ENCODE data around the gene RMI1.

Gene RMI1

GRCh38 chr9:83969602-83970001 is 11.0 kb upstream of the RMI1 start:
- DNase-seq (ENCODE audit: low read depth) = no peak

DNA sequence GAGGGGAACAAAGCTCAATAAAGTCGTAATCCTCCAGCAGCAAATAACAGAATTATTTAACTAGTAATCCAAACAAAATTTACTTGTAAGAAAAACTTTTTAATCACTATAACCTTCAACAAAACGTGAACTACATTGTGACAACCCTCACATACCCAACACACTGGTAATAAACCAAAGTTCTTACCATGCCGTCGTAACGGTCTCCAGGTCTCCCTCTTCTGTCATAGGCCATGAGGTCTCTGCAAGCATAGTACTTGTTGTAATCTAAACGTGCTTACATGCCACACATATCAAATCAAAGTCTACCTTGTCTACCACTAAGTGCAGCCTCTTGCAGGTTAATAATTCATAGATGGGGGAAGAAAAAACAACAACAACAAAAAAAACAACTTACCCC is 9.1 kb upstream of the RMI1 start:
- DNase-seq (ENCODE audit: low read depth) = no peak

DNA sequence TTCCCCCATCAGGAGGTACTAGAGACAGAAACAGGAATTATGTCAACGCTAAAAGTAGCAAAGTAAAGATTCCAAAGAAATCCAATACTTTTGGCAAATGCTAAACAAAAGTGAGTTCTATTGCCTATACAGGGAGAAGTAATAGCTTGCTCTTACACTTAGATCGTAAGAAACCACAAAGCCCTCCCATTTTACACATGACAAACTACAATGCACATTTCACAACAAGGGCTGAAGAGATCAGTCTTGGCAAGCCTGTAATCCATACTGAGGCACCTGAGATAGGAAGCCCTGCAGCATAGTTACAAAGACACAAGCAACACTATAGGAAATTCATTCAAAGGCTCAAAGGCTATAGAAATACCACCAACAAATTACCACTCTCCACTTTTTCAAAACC is 8.3 kb upstream of the RMI1 start:
- DNase-seq (ENCODE audit: low read depth) = no peak

- DNase-seq (ENCODE audit: low read depth) = no peak
Observed at GRCh38 chr9:83975300-83975699, 5.3 kb upstream of the RMI1 start.

GRCh38 chr9:83976372-83976771 is 4.2 kb upstream of the RMI1 start:
- no peak for DNase-seq (ENCODE audit: low read depth)

- no peak for DNase-seq (ENCODE audit: low read depth)
Observed at GRCh38 chr9:83977196-83977595, 3.4 kb upstream of the RMI1 start.

- DNase-seq (ENCODE audit: low read depth) = peak; percentile 63
Observed at GRCh38 chr9:83978992-83979811, 1.4 kb upstream of the RMI1 start.

GRCh38 chr9:83979812-83980394 is 702 bp upstream of the RMI1 start, which contains the start of gene HNRNPK:
Gene HNRNPK (minus strand): TSS chr9:83980215. CDS start chr9:83978252, 1,963 bp downstream.
- peak; percentile 95 for DNase-seq (ENCODE audit: low read depth)

DNA sequence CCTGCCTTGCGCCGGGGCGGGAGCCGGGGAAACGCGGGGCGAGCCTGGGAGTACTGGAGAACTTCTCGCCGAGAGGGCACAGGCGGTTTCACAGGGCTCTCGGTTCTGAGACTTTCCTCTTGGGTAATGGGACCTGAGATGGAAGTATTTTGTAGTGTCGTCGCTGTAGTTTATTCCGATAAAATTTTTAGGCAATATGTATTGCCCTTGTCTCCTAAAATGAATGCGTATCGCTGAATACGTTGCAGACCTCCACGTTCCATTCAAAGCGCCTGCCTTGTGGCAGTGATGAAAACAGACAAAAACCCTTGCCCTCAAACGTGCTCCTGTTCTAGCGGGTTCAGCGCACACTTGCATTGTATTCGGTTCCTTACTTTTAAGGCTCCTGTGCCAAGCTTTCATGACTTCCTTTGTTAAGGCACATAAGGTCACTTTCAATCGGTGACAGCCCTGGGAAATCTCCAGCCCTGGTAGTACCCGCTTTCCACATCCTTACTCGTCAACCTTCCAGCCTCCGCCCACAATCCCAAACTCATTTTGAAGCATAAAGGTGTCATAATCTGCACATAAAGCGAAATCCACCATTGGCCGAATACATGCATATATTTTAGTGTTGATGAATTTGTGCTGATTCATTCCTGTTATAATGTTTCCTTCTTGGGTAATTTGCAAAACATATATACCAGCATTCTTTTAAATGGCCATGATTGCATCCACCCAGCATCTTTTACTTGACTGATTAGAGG is 694 bp downstream of the RMI1 start:
- no peak for DNase-seq (ENCODE audit: low read depth)

GRCh38 chr9:83986195-83986594 is 5.6 kb downstream of the RMI1 start:
- no peak for DNase-seq (ENCODE audit: low read depth)

- DNase-seq (ENCODE audit: low read depth) = no peak
Observed at GRCh38 chr9:83986765-83987401, 6.3 kb downstream of the RMI1 start.

DNA sequence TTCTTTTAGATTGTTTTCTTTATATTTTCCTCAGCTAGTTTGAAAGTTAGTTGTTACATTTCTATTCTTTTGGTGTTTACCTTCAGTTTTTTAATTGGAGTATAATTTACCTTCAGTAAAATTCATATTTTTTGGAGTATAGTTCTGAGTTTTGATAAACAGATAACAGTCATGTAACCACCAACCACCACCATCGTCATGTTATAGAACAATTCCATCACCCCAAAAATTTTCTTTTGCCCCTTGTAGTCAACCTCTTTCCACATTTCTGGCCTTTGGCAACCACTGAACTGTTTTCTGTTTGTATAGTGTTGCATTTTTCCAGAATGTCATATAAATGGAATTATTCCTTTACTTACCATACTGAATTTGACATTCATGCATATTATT is 6.8 kb downstream of the RMI1 start:
- no peak for DNase-seq (ENCODE audit: low read depth)

DNA sequence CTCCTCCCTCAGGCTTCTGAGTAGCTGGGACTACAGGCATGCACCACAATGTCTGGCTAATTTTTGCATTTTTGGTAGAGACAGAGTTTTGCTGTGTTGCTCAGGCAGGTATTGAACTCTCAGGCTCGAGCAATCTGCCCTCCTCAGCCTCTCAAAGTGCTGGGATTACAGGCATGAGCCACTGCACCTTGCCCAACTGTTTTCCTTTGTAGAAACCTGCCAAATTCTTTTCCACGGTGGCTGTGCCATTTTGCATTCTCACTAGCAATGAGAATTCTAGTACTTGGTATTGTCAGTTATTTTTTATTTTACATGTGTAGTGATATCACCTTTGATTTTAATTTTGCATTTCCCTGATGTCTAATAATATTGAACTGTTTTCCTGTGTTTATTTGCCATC is 7.8 kb downstream of the RMI1 start:
- no peak for DNase-seq (ENCODE audit: low read depth)

GRCh38 chr9:83991355-83991754 is 10.8 kb downstream of the RMI1 start:
- DNase-seq (ENCODE audit: low read depth) = no peak

DNA sequence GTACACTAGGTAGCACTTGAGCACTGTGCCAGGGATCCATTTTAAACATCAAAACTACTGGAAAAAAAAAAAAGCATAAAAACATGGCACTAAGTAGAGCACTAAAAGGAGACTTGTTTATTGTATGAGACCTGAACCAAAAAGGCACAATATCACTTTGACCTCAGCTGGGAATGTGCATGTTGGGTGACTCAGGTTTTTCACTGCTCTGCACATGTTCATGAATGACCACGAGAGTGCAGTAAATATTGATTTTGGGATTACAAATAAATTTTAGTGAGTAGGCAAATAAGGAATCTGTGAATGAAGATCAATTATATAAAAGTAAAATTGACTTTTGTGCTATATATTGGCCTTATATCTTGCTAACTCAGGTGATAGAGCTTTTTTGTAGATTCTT is 11.8 kb downstream of the RMI1 start:
- no peak for DNase-seq (ENCODE audit: low read depth)

DNA sequence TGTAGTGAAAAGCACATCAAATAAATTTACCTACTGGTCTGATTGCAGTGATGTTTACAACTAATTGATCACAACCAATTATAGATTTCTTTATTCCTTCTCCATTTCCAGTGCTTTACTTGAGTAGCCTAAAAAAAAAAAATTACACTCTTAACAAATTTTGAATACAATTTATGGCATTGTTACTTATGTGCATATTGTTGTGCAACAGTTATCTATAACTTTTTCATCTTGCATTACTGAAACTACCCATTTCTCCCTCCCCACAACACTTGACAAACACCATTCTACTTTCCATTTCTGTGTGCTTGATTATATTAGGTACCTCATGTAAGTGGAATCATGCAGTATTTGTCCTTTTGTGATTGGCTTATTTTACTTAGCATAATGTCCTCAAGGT is 12.3 kb downstream of the RMI1 start:
- DNase-seq (ENCODE audit: low read depth) = no peak

GRCh38 chr9:83996126-83996525 is 15.5 kb downstream of the RMI1 start:
- DNase-seq (ENCODE audit: low read depth) = no peak

- no peak for DNase-seq (ENCODE audit: low read depth)
Observed at GRCh38 chr9:83999141-83999918, 18.7 kb downstream of the RMI1 start.

- DNase-seq (ENCODE audit: low read depth) = peak; percentile 52
Observed at GRCh38 chr9:84000186-84000585, 19.6 kb downstream of the RMI1 start.

DNA sequence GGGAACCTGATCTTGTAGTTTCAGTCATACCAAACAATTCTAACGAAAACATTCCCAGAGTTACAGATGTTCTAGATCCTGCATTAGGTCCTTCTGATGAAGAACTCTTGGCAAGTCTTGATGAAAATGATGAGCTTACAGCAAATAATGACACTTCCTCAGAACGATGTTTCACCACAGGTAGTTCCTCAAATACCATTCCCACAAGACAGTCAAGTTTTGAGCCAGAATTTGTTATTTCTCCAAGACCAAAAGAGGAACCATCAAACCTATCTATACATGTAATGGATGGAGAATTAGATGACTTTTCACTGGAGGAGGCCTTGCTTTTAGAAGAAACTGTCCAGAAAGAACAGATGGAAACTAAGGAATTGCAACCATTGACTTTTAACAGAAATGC is 21.0 kb downstream of the RMI1 start:
- no peak for DNase-seq (ENCODE audit: low read depth)

- DNase-seq (ENCODE audit: low read depth) = no peak
Observed at GRCh38 chr9:84002344-84002743, 21.7 kb downstream of the RMI1 start.

DNA sequence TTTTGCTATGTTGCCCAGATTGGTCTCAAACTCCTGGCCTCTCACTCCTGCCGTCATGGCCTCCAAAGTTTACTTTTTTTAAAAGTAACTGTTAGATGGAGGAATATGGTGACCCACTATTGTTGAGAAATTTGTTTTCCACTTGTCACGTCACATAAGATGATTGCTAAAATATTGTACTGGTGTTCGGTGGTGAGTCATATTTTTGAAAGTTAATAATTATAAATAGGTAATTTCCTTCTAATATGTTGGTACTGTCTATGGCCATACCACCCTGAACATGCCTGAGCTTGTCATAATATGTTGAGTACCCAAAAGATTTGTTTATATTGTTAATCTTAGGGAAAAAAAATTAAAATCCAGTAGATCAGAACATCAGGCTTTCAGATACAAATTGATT is 22.6 kb downstream of the RMI1 start:
- DNase-seq (ENCODE audit: low read depth) = no peak

Measured in fibroblast of the conjunctiva (primary cell).